Cardiac fibroblast (primary cell): Measurements from ENCODE around the gene KCNC2.
"Not testable (repeated sequence)": the region's sequence is repeated elsewhere in the genome, so short reads cannot be mapped to it uniquely, and the experiment has no call there.

ENCODE experiments used
- DNase-seq, 2 donors: peaks; one replicate each; pipeline versions ENCODE4 v3.0.0 to v3.0.0-alpha.2; 2010; ENCODE audit warnings: low read depth in 2 of 2
- H3K4me3 ChIP-seq, 2 donors: replicated peaks in 1 of 2; 1 replicate in 1 of 2; 2 replicates in 1 of 2; pipeline ENCODE4 v1.5.1; 2011; ENCODE audit warnings: low read depth in 2 of 2, low read length in 2 of 2, mild to moderate bottlenecking in 2 of 2, moderate library complexity in 1 of 2
- TF ChIP-seq, protein P1 (sequence below): IDR thresholded peaks from one replicate; pipeline ENCODE4 v1.5.1; 2011; ENCODE audit warnings: low read depth, mild to moderate bottlenecking, low read length, inconsistent platforms

KCNC2 gene

DNA sequence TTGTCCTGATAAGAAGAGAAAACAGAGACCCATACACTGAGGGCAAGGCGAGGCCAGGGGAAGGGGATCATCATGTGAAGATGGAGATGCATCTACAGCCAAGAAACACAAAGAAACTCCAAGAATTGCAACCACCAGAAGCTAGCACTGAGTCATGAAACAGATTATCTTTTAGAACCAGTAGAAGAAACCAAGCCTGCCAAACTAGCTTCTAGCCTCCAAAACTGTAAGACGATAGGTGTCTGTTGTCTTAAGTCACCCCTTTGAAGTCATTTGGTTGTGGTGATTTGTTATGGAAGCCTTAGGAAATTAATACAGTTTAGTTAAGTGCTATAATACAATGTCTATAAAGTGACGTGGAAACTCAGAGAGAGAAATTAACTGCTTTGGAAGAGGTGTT, 15.4 kb downstream of the KCNC2 start:
- TF ChIP-seq, protein P1, sequence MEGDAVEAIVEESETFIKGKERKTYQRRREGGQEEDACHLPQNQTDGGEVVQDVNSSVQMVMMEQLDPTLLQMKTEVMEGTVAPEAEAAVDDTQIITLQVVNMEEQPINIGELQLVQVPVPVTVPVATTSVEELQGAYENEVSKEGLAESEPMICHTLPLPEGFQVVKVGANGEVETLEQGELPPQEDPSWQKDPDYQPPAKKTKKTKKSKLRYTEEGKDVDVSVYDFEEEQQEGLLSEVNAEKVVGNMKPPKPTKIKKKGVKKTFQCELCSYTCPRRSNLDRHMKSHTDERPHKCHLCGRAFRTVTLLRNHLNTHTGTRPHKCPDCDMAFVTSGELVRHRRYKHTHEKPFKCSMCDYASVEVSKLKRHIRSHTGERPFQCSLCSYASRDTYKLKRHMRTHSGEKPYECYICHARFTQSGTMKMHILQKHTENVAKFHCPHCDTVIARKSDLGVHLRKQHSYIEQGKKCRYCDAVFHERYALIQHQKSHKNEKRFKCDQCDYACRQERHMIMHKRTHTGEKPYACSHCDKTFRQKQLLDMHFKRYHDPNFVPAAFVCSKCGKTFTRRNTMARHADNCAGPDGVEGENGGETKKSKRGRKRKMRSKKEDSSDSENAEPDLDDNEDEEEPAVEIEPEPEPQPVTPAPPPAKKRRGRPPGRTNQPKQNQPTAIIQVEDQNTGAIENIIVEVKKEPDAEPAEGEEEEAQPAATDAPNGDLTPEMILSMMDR = no peak

DNA sequence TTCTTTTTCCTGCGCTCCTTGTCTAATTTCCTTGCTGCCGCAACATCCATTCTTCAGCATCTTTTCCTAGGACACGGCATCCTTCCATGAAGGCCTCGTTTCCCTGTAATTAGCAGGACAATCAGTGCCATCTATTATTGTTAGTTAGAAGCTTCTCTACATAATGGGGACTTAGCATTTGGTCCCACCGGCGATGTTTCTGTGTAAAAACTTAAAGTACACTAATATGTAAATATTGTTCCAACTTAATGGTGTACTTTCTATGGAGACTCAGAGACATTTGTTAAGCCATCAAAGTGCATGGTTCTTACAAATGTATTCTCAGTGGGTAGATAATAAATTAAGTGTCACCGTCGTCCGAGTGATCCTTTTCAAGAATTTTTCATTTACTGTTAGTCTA, 17.4 kb downstream of the KCNC2 start:
- TF ChIP-seq, protein P1 = no peak

More for the DNA sequence above, 15.4 kb downstream of the KCNC2 start:
- no peak overlapping the region for H3K4me3 ChIP-seq
- DNase-seq = no peak

DNA sequence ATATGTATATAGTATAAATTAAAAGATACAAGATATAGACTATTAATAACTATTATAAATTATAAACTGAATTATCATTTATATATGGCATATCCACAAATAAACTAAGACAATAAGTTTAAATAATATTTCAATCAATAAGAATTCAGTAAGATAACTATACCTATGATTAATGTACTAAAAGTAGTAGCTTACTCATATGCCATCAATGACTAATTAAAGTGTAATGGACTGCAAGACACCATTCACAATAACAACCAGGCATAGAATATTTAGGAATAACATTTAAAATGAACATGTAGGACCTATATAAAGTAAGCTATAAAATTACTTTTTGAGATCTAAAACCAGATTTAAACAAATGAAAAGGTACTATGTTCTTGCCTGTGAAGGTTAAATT, 18.8 kb downstream of the KCNC2 start:
- TF ChIP-seq, protein P1 = no peak
- H3K4me3 ChIP-seq = no peak overlapping the region
- no peak for DNase-seq

More for the DNA sequence above, 17.4 kb downstream of the KCNC2 start:
- no peak overlapping the region for H3K4me3 ChIP-seq
- DNase-seq = no peak

DNA sequence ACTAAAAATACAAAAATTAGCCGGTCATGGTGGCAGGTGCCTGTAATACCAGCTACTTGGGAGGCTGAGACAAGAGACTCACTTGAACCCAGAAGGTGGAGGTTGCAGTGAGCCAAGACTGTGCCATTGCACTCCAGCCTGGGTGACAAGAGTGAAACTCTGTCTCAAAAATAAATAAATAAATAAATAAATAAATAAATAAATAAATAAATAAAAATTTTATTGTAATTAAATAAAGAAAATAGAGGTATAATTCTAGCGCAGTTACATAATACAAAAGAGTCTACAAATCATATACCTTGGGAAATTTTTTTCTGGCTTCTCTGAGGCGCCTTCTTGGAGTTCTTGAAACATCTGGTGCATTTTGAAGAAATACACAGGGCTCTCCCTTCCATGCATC, 23.8 kb downstream of the KCNC2 start:
- H3K4me3 ChIP-seq, DNase-seq: not testable (repeated sequence)

DNA sequence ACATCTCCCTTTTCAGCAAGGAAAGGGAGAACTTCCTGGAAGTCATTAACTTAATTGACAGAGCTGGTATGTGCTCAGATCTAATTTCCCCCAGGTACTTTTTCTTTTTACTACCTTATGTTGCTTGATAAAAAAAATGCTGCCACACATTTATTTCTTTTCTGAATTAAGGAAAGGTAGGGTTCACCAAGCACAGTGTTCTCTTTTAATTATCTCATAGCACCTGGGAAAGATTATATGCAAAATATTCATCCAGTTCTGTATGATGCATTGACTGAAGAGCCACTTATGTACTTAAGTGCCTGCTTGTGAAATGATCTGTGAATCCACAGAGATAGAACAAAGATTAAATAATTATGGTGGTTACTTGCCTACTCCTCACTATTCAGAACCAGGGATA, 25.1 kb downstream of the KCNC2 start:
- H3K4me3 ChIP-seq = no peak overlapping the region
- no peak for DNase-seq
- TF ChIP-seq, protein P1 = no peak

DNA sequence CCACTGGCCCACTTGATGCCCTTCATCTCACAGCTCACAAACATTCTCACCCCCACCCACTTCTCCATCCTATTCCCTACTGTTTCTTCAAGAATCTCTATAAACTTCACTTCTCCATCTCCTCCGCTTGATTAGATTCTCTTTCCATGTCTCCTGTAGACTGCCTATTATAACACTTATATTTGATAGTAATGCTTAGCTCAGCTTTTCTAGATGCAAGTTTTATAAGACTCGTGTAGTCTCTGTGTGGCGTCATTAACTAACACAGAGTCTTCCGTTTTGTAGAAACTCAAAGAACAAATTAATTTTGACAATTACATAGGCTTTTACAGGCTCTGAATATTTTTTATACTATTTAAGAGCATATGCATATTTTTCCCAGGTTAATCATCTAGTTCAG, 25.7 kb downstream of the KCNC2 start:
- TF ChIP-seq, protein P1 = no peak
- no peak for DNase-seq
- H3K4me3 ChIP-seq = no peak overlapping the region

DNA sequence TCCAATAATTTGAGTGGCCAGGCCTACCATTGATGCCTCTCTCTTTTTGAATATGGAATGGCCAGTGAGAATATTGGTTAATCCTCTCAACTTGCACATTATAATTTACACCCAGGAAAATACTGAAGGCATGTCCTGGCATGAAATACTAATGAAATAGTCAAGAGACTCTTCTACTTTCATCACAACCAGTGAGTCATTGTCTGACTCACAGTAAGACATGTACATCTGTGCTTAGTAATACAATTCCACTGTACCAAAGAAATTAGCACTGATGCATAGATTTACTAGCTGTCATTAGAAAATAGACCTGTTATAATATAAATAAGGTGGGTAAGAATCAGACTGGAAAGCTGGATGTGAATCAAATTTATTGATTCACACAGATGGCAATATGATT, 31.6 kb downstream of the KCNC2 start:
- DNase-seq = peak; percentile 65 to 93
- H3K4me3 ChIP-seq = no peak overlapping the region
- TF ChIP-seq, protein P1 = no peak
